ENCODE results near the gene PTPRD. TPM values are rescaled to one million over a fixed set of nuclear protein-coding genes. Genes with fewer than 3 reads are reported as not detected.

Gene PTPRD
- total RNA-seq, 1 experiment from 2014 or later: 70.1 TPM

GRCh38 chr9:8826281-8826680 is 1786.5 kb downstream of the PTPRD start:
- no peak overlapping the region for H3K27ac Mint-ChIP-seq (ENCODE audit: unreplicated experiment)
- Histone ChIP-seq H3K36me3 (ENCODE audit: control insufficient read depth, insufficient read depth, low read length) (no peaks in the 10 kb centered on the region), H3K4me1 (peaks cover 5% of the 10 kb centered on the region; the same call in 1 of the 2 replicates)

DNA sequence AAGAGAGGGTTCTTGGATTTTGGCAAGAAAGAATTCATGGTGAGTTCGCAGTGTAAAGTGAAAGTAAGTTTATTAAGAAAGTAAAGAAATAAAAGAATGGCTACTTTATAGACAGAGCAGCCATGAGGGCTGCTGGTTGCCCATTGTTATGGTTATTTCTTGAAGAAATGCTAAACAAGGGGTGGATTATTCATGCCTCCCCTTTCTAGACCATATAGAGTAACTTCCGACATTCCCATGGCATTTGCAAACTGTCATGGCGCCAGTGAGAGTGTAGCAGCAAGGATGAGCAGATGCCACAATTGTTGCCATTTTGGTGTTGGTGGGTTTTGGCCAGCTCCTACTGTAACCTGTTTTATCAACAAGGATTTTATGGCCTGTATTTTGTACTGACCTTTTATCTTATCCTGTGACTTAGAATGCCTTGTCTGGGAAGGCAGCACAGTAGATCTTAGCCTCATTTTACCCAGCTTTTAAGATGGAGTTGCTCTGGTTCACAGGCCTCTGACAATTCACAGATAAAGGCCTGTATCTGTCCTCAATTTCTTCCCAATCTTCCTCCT is 1787.1 kb downstream of the PTPRD start:
- TF ChIP-seq CTCF (IDR thresholded peaks at IDR 0.05; ENCODE audit: insufficient read depth in 1 of 2, low read depth in 1 of 2, low read length in 1 of 2, severe bottlenecking in 1 of 2, unreplicated experiment in 1 of 2): no peak
- no peaks in the 10 kb centered on the region for H3K36me3 ChIP-seq (ENCODE audit: control insufficient read depth, insufficient read depth, low read length)
- H3K27me3 ChIP-seq (replicated peaks; ENCODE audit: control insufficient read depth, insufficient read depth, low read length): no peaks in the 10 kb centered on the region
- BruUV-seq (replicated peaks): no TSS peak
- Mint-ChIP-seq H3K4me3 (ENCODE audit: unreplicated experiment) (no peak overlapping the region), H3K4me1 (ENCODE audit: low read depth, unreplicated experiment) (peaks cover 17% of the 10 kb centered on the region), H3K9me3 (ENCODE audit: unreplicated experiment) (peaks cover 11% of the 10 kb centered on the region), H3K27me3 (ENCODE audit: insufficient read depth, unreplicated experiment) (no peaks in the 10 kb centered on the region), H3K36me3 (ENCODE audit: insufficient read depth, unreplicated experiment) (no peaks in the 10 kb centered on the region), H3K27ac (ENCODE audit: unreplicated experiment) (no peak overlapping the region)
- POLR2A ChIA-PET: no interaction called here
- H3K9me3 ChIP-seq: no peaks in the 10 kb centered on the region
- peaks cover 5% of the 10 kb centered on the region; the same call in 1 of the 2 replicates for H3K4me1 ChIP-seq
- DNase-seq: no peak
- intact Hi-C loops (cut with micrococcal nuclease; ENCODE audit: unreplicated experiment): no loop called here
- H3K4me3 ChIP-seq (ENCODE audit: low read depth, low read length): no peak overlapping the region
- CTCF ChIA-PET: no interaction called here

More at GRCh38 chr9:8826281-8826680, 1786.5 kb downstream of the PTPRD start:
- Mint-ChIP-seq H3K4me1 (ENCODE audit: low read depth, unreplicated experiment) (peaks cover 17% of the 10 kb centered on the region), H3K36me3 (ENCODE audit: insufficient read depth, unreplicated experiment) (no peaks in the 10 kb centered on the region), H3K4me3 (ENCODE audit: unreplicated experiment) (no peak overlapping the region), H3K9me3 (ENCODE audit: unreplicated experiment) (peaks cover 11% of the 10 kb centered on the region), H3K27me3 (ENCODE audit: insufficient read depth, unreplicated experiment) (no peaks in the 10 kb centered on the region)
- intact Hi-C loops (cut with micrococcal nuclease; ENCODE audit: unreplicated experiment): no loop called here
- no peak for TF ChIP-seq CTCF (IDR thresholded peaks at IDR 0.05; ENCODE audit: insufficient read depth in 1 of 2, low read depth in 1 of 2, low read length in 1 of 2, severe bottlenecking in 1 of 2, unreplicated experiment in 1 of 2)
- DNase-seq: no peak
- no TSS peak for BruUV-seq (replicated peaks)
- Histone ChIP-seq H3K4me3 (ENCODE audit: low read depth, low read length) (no peak overlapping the region), H3K27me3 (replicated peaks; ENCODE audit: control insufficient read depth, insufficient read depth, low read length) (no peaks in the 10 kb centered on the region), H3K9me3 (no peaks in the 10 kb centered on the region)
- POLR2A ChIA-PET: no interaction called here
- CTCF ChIA-PET: no interaction called here

GRCh38 chr9:8823131-8823895 is 1789.5 kb downstream of the PTPRD start:
- peak overlapping the region; percentile 17 for H3K4me3 Mint-ChIP-seq (ENCODE audit: unreplicated experiment)

More at GRCh38 chr9:8823131-8823895, 1789.5 kb downstream of the PTPRD start:
- H3K27ac Mint-ChIP-seq (ENCODE audit: unreplicated experiment): peak overlapping the region; percentile 74
- no peaks in the 10 kb centered on the region for H3K36me3 Mint-ChIP-seq (ENCODE audit: insufficient read depth, unreplicated experiment)
- Histone ChIP-seq H3K4me1 (peaks cover 5% of the 10 kb centered on the region; the same call in 1 of the 2 replicates), H3K4me3 (ENCODE audit: low read depth, low read length) (no peak overlapping the region), H3K9me3 (no peaks in the 10 kb centered on the region), H3K27me3 (replicated peaks; ENCODE audit: control insufficient read depth, insufficient read depth, low read length) (no peaks in the 10 kb centered on the region), H3K36me3 (ENCODE audit: control insufficient read depth, insufficient read depth, low read length) (no peaks in the 10 kb centered on the region)
- peaks cover 11% of the 10 kb centered on the region for H3K9me3 Mint-ChIP-seq (ENCODE audit: unreplicated experiment)
- ChIA-PET POLR2A (no interaction called here), CTCF (no interaction called here)
- intact Hi-C loops (cut with micrococcal nuclease; ENCODE audit: unreplicated experiment): no loop called here
- no peak for DNase-seq
- no TSS peak for BruUV-seq (replicated peaks)
- H3K27me3 Mint-ChIP-seq (ENCODE audit: insufficient read depth, unreplicated experiment): no peaks in the 10 kb centered on the region
- no peak for TF ChIP-seq CTCF (IDR thresholded peaks at IDR 0.05; ENCODE audit: insufficient read depth in 1 of 2, low read depth in 1 of 2, low read length in 1 of 2, severe bottlenecking in 1 of 2, unreplicated experiment in 1 of 2)
- peaks cover 17% of the 10 kb centered on the region for H3K4me1 Mint-ChIP-seq (ENCODE audit: low read depth, unreplicated experiment)
